Measurements from ENCODE around the gene CCL7.

DNA sequence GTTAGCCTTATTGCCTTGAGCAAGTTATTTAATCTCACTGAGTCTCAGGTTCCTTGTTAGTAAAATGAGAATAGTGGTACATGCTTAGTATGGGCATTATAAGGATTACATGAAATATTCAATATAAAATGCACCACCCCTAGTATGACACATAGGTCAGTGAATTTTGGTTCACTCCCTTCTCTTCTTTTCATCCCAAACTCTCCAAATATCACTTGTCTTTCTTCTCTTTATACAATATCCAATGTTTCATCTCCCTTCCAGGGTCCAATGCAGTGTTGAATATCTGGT lies 43.3 kb upstream of the CCL7 start:
- no peak for TF ChIP-seq EZH2 (IDR thresholded peaks at IDR 0.05; ENCODE audit: borderline replicate concordance, insufficient read depth, low read length, poor library complexity, severe bottlenecking)
- TF ChIP-seq, protein P1, sequence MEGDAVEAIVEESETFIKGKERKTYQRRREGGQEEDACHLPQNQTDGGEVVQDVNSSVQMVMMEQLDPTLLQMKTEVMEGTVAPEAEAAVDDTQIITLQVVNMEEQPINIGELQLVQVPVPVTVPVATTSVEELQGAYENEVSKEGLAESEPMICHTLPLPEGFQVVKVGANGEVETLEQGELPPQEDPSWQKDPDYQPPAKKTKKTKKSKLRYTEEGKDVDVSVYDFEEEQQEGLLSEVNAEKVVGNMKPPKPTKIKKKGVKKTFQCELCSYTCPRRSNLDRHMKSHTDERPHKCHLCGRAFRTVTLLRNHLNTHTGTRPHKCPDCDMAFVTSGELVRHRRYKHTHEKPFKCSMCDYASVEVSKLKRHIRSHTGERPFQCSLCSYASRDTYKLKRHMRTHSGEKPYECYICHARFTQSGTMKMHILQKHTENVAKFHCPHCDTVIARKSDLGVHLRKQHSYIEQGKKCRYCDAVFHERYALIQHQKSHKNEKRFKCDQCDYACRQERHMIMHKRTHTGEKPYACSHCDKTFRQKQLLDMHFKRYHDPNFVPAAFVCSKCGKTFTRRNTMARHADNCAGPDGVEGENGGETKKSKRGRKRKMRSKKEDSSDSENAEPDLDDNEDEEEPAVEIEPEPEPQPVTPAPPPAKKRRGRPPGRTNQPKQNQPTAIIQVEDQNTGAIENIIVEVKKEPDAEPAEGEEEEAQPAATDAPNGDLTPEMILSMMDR (IDR thresholded peaks at IDR 0.05; ENCODE audit: poor library complexity, severe bottlenecking): no peak

Data from neural cell (in vitro differentiated cells).